GM15510 (cell line): Measurements from ENCODE around the gene MAPK11.

Experiments
- POLR2A ChIP-seq: IDR thresholded peaks from 3 replicates; pipeline ENCODE4 v1.6.1; 2011; ENCODE audit warnings: borderline replicate concordance; ENCODE audit not compliant: insufficient read length; ENCODE audit errors: extremely low read depth

Gene MAPK11

DNA sequence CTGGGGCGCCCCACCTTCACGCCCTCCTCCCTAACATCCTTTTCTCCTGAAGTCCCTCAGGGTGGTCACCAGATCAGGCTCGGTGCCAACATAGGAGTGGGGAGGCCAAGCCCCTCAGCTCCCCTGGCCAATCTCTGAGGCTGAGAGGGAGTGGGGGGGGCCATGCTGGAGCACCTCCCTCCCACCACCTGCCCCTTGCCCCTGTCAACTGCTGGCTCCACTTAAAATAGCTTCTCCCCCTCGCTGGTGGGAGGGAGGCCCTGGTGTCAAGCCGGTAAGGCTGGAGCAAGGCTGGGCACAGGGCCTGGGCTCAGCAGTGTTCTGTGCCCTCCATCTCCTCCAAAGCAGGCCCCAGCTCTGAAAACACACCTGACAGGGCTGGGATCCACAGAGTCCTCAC is 32.4 kb upstream of the MAPK11 start:
- TF ChIP-seq POLR2A: no peak

DNA sequence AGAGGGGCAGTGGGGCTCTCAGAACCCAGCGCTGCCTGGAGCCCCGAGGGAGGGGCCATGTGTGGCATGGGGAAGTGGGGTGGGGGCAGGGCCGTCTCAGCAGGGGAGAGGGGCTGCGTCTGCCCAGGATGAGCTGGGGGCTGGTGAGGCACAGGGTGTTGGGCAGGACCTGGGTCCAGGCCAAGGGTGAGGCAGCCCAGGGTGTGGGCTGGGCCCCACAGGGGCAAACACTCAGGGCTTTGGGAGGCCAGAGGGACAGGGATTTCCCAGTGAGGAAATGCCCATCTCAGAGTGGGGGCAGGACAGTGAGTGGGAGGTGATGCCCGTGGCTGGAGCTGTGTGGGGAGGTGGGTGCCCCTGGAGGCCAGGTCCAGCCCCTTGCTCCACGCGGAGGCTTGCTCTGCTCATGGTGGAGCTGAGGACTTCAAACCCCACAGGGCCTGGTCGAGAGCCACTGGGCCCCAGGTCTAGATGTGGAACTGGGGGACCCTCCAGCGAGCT is 31.9 kb upstream of the MAPK11 start:
- TF ChIP-seq POLR2A: no peak

DNA sequence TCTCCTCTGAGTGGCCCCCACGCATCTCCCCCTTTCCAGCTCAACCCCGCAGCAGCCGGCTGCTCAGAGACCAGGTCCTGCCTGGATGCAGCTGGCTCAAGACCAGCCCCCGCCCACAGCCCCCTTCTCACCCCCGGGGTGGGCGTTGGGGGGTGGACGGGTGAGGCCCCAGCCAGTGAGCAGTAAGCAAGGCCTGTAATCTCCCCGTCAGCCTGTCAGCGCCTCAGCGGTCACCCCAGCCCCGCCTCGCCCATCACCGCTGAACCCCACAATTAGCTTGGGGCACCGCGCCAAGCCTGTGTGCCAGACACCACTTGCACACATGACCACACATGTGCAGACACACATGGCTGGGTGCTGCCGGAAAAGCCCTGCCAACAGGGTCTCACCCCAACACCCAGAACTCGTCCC is 31.4 kb upstream of the MAPK11 start:
- TF ChIP-seq POLR2A: no peak

DNA sequence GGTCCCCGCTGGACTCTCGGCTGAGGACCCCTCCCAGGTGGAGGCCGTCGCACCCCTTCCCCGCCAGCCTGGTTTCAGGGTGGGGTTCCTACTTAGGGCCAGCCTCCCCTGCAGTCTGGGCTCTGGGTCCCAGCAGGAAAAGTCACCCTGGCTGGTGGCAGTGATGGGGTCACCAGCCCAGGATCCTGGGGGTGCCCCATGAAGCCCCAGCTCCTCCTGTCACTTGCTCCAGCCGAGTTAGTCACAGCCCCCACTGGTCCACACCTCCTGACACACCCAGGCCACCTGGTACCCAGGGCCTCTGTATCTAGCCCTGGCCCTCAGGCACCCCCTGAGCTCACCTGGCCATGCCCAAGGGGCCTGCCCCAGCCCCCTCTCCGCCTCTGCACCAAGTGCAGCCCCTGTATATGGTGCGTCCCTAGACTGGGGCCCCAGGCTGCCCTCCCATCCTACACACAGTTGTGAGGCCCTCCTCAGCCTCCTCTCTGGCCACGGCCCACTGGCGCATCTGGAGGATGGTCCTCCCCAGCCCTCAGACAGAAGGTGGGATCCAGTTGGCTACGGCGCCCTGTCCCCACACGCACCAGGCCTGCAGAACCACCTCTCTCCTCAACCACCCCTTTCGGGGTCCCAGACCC is 30.6 kb upstream of the MAPK11 start:
- TF ChIP-seq POLR2A: no peak

DNA sequence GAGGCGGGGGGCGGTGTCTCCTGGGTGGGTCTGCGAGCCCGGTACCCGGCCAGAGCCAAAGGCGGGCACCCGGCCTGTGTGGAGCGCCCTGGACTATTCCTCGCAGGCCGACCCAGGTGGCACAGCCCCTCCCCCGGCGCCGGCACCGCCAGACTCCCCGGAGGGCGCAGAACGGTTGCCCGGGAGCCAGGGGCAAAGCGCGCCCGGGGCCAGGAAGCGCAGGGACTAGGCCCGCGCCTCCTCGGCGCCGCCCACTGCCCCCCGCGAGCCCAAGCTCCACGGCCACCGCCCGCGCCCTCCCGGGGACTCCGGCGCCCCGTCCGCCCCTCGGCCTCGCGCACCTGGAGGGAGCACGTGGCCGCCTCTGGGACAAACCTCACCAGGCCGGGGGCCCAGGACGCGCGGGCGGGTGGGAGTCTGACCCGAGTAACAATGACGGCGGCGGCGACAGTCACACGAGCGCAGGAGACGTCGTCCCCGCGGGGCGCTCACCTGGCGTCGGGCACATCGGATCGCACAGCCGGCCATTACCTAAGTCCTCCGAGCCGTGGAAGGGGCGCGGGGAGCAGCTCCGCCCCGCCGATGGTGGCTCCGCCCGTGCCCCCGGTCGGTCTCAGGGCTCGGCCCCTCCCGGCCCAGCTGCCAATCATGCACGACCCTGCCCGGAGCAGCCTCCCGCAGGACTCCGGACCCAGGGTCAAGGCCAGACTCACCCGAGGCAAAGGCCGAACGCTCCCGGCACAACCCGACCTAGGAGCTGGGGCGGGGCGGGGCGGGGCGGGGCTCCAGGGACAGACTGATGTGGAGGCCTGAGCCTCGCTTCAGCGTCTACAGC is 29.8 kb upstream of the MAPK11 start:
- no peak for TF ChIP-seq POLR2A

DNA sequence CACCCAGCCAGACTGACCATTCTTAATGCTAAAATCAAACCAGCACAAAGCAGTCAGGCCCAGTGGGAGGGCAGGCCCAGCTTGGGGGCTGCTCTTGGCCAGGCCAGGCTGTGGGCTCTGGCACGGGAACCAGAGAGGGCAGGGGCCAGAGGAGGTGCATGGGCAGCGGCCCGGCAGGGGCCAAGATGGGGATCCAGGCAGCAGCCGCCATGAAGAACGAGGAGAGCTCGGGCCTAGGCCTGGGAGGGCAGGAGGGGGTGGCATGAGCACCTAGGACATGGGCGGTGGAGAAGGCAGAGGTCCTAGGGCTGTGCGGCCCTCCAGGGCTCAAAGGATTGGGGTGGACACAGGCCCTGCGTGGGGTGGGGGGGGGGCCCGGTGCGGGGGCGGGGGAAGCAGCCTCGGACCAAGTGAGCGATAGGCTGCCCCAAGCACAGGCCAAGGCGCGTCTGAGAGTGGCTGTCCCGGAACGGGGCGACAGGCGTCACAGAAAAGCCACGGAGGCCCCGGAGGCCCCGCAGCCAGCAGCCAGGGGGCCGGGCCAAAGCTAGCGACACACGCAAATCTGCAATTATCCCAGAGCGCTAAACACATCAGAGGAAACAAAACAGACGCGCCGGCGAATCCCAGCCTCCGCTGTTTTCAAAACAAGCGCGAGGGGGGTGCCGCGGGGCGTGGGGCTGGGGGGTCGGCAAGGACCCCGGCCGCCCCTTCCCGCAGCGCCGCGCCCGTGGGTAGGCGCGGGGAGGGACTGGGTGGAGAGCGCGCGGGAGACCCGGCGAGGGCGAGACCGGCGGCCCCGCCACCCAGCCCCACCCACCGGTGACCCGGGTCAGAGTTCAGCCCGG is 29.0 kb upstream of the MAPK11 start:
- TF ChIP-seq POLR2A: no peak

DNA sequence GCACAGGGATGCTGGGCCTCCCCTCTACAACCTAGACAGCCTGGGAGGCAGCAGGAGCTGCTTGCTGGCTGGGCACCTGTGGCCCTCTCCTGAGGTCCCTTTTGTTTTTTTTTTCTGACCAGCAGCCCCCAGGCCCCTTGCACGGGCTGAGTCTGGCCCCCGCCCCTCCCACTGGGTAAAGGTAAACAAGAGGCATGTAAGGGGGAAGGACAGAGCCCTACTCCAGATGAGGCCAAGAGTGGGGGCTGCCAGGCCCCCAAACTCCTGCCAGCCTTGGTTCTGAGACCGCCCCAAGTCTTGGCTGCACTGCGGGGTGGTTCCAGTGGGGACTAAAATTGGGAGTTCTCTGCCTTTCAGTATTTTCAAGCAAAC is 28.1 kb upstream of the MAPK11 start:
- no peak for TF ChIP-seq POLR2A

DNA sequence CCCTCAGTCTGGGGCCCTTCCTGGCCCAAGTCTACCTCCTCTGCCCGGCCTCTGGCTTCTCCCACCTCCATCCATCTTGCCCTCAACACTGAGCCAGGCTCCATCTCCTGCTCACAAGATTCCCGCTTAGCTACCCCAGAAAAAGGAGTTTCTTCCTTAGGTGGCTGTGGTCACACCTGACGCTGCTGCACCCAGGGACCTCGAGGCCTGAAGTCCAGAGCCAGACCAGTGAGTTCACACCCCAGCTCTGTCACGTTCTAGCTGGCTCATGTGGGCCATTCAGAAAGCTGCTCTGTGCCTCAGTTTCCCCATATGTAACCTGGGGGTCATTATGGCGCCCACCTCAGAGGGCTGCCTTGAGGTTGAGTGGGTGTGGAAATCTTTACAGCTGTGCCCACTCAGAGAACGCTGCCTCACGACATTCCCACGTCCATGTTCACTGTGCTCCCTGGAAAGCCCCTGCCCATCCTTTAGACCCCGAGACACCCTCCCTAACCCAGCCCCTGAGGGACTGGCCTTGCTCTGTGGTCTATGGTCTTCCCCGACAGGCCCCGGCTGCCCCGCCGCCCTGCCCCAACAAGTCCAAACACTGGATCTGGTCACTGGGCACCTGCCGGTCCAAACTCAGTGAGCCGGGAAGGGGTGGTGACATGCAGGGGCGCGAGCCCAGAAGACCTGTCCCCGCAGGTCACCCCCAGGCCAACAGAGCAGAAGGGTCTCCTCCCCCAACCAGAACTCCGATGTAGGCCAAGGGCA is 27.5 kb upstream of the MAPK11 start:
- TF ChIP-seq POLR2A: no peak

DNA sequence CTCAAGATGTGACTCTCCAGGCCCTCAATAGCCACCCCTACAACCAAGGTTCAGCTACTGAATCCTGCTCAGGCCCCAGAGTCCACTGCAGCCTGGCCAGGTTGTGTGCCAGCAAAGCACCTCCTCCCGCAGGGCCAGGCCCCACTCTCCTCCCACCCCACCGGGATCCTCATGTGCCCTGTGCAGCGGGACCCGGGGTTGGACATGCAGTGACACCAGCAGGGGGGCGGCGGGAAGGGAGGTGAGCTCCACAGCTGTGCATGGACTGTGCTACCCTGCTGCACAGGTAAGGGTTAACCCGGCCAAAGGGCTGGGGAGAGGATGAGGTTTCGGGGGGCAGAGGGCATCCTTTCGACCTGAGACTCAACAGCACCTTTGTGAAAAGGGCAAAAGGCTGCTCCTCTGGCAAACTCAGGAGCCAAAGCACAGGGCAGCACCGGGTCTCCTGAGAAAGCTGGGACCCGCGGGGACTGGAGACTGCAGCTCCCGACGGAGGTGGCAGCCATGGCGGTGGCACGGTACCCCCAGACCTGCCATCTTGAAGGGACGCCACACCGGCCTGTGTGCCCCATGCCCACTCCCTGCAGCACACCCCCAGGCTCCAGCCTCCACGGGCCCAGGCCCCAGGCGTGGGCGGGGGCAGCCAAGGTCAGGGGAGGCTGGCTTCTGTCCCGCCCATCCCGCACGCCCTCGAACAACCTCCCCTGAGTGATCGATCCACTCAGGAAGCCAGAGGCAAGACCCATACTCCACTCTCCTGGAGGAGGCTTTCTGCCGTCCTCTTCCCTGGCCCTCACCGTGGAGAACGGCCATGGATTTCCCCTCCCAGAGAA is 26.7 kb upstream of the MAPK11 start:
- no peak for TF ChIP-seq POLR2A

DNA sequence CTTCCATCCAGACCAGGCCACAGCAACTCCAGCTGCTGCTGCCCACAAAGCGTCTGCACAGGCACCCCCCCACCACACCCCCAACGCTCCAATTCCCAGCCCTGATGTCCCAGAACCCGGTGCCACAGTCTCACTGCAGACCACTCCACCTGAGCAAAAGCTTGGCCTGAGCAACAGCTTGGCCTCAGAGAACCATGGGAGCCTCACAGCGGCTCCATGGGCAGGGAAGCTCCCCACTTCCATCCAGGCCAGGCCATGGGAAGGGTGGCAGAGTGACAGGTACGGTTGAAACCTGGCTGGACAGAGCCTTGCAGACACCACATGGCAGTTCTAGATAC is 24.1 kb upstream of the MAPK11 start:
- no peak for TF ChIP-seq POLR2A

DNA sequence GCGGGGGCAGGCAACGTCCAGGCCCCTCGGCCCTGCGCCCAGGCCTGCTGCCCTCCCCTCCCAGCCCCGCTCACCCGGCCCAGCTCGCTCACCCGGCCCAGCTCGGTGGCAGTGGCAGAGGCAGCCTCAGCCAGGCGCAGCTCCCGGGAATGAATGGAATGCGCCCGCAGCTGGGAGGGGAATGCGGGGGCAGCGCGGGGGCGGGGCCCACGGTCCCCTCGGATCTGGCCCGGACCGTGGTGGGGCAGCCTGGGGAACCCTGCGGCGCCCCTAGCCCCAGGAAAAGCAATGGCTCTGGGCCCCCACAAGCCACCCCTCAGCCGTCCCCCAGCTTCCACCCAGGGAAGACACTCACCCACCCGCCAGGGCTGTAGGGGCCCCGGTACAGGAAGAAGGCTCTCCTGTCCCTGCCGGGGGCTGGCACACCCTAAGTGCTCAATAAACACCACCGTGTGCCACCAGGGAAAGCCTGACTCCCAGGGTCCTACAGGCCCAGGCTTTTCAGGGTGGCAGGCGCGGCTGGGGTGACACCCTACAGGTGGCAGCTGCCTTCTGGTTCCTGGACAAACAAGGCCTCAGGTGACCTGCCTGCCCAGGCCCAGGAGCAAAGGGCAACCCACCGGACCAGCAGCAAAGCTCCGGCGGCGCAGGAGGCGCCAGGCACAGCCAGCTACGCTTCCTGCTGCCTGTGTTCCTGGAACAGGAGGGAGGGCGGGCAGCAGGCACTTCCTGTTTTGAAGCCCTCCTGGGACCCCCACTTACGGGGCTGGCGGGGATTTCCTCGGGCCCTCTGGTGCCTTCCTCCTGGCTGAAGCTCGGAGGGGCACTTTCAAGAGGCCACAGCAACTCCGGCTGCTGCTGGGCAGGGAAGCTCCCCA is 23.5 kb upstream of the MAPK11 start:
- TF ChIP-seq POLR2A: no peak

DNA sequence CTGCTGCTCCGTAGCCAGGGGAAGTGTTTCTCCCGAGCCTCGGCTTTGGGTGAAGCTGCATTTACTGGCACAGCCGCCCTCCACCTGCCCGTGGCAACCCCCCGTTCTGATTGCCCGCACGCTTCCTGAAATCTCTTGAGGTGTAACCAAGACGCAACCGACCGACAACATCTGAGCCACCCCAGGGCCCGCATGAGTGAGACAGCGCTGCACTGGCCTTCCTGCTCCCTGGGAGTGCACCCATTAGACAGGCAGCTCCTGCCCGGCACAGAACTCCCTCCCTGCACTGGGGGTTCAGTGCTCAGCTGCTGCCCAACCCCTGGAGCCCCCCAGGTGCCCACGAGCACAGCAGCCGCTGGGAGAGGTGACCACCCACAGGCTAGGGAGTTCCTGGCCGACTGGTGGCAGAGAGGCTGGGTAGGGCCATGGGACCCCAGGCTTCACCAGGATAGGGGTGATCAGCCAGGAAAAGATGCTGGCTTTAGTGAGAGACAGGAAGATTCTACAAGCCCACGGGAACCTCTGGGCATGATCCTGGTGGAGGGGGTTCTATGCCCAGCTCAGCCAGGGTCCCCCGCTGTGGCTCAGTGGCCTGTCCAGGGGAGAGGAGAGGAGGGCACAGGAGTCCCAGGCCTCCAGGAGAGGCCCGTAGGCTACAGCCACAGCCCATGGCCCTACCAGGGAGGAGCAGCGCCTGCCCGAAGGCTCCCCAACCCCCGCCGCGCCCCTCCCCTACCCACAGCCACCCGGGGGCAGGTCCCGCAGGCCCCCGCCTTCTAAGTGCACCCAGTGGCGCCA is 22.7 kb upstream of the MAPK11 start:
- TF ChIP-seq POLR2A: no peak

DNA sequence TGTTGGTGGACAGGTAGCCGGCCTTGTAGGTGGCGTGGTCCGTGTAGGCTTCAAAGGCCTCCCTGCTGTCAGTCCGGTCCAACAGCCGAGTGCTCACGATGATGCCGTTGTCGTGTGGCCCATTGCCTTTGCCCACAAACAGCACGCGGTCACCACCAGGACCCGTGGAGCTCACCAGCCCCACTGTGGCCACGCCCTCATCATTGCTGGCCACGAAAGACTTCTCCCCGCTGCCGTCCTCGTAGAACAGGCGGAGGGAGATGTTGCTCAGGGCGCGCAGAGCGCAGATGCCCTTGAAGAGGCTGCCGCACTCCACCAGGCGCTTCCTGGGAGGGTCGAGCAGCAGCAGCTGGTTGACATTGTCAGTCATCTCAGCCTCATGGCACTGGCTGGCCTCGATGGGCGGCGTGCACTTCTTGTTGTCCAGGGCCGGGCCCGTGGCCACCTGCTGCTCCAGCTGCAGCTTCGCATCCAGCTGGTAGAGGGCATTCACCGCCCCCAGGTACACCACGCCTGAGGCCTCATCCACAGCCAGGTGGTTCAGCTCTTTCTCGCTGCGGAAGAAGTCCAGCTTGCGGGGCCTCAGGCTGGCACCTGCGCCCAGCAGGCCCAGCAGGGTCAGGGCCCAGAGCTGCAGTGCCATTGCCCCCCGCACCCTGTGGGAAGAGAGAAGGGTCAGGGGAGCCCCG is 19.9 kb upstream of the MAPK11 start:
- TF ChIP-seq POLR2A: no peak
